GM23248 (cell line): ENCODE results near the gene TMEM39B. TPM values are rescaled to one million over a fixed set of nuclear protein-coding genes. Genes with fewer than 3 reads are reported as not detected.
"Not testable (repeated sequence)": the region's sequence is repeated elsewhere in the genome, so short reads cannot be mapped to it uniquely, and the experiment has no call there.

Source experiments
- DNase-seq: peaks from one replicate; pipeline ENCODE4 v3.0.0-alpha.2; 2015
- H2AFZ ChIP-seq: fragments of 200-600 bp; sonication (generic); 2 replicates; pipeline ENCODE4 v1.6.1; 2016; ENCODE audit warnings: antibody characterized with exemption
- H3F3A ChIP-seq: fragments of 200-600 bp; sonication (generic); 2 replicates; pipeline ENCODE4 v1.6.1; 2016; ENCODE audit warnings: mild to moderate bottlenecking, antibody characterized with exemption, mixed run types; ENCODE audit not compliant: insufficient read depth
- H3K27ac ChIP-seq: fragments of 200-600 bp; sonication (generic); 2 replicates; pipeline ENCODE4 v1.5.1; 2016; ENCODE audit warnings: mild to moderate bottlenecking
- H3K27me3 ChIP-seq: fragments of 200-600 bp; sonication (generic); replicated peaks from 2 replicates; pipeline ENCODE4 v1.6.1; 2016; ENCODE audit warnings: mild to moderate bottlenecking; ENCODE audit not compliant: insufficient read depth
- H3K36me3 ChIP-seq: fragments of 200-600 bp; sonication (generic); 2 replicates; pipeline ENCODE4 v1.6.1; 2016; ENCODE audit warnings: low read depth, mild to moderate bottlenecking
- H3K4me1 ChIP-seq: fragments of 200-600 bp; sonication (generic); 2 replicates; pipeline ENCODE4 v1.6.1; 2016; ENCODE audit warnings: mild to moderate bottlenecking; ENCODE audit not compliant: insufficient read depth
- H3K4me2 ChIP-seq: fragments of 200-600 bp; sonication (generic); one replicate; pipeline ENCODE4 v1.6.1; 2016; ENCODE audit warnings: mild to moderate bottlenecking; ENCODE audit not compliant: unreplicated experiment
- H3K4me3 ChIP-seq: fragments of 200-600 bp; sonication (generic); 2 replicates; pipeline ENCODE4 v1.5.1; 2016; ENCODE audit warnings: mild to moderate bottlenecking
- H3K79me2 ChIP-seq: fragments of 200-600 bp; sonication (generic); 2 replicates; pipeline ENCODE4 v1.6.1; 2016; ENCODE audit warnings: mild to moderate bottlenecking; ENCODE audit not compliant: insufficient read depth
- H3K9ac ChIP-seq: fragments of 200-600 bp; sonication (generic); 2 replicates; pipeline ENCODE4 v1.6.1; 2016; ENCODE audit warnings: mild to moderate bottlenecking
- H3K9me2 ChIP-seq: fragments of 200-600 bp; sonication (generic); 2 replicates; pipeline ENCODE4 v1.6.1; 2016; ENCODE audit warnings: mixed run types, mild to moderate bottlenecking, moderate library complexity; ENCODE audit not compliant: insufficient read depth
- H3K9me3 ChIP-seq: fragments of 200-600 bp; sonication (generic); one replicate; pipeline ENCODE4 v1.6.1; 2017; ENCODE audit warnings: low read depth
- H4K20me1 ChIP-seq: fragments of 200-600 bp; sonication (generic); 2 replicates; pipeline ENCODE4 v1.6.0; 2016; ENCODE audit not compliant: insufficient read depth
- EZH2 ChIP-seq: fragments of 200-600 bp; sonication (generic); IDR thresholded peaks from 2 replicates; pipeline ENCODE4 v1.6.1; 2018; ENCODE audit warnings: antibody characterized with exemption, mild to moderate bottlenecking; ENCODE audit not compliant: insufficient read depth, poor library complexity, severe bottlenecking
- EZH2phosphoT487 ChIP-seq: fragments of 200-600 bp; sonication (generic); IDR thresholded peaks from 2 replicates; pipeline ENCODE4 v1.6.1; 2018; ENCODE audit warnings: antibody characterized with exemption, moderate library complexity, mild to moderate bottlenecking, low read depth; ENCODE audit not compliant: insufficient read depth
- WGBS, 2 experiments: methylation state at CpG; one replicate each; pipeline ENCODE4 v1.1.6; 2015 to 2017; ENCODE audit warnings: low lambda C conversion rate in 2 of 2, low coverage in 1 of 2; ENCODE audit errors: missing lambda C conversion rate in 2 of 2; 5-methylcytosine and 5-hydroxymethylcytosine counted together
- in situ Hi-C: fragments of 300-500 bp; cut with MboI; formaldehyde crosslinking; loops from 2 replicates; pipeline ENCODE4 v1.15.0; 2020
- polyA plus RNA-seq: library from polyadenylated mRNA; unstranded; fragments of >200 nt; fragmentation: Nextera tagmentation; extraction: Ambion mirVana; gene quantifications from 2 replicates; pipeline ENCODE4 v1.2.1, GENCODE V29; 2016
- total RNA-seq: library from RNA; depleted of rRNA; stranded (reverse); fragments of >200 nt; shearing (Covaris generic); gene quantifications from 2 replicates; pipeline ENCODE4 v1.2.3, GENCODE V29; 2014

TMEM39B gene
- total and polyA plus RNA-seq, 2 experiments from 2014 or later: 5.7 to 21.4 TPM

GRCh38 chr1:32137111-32137510 is 64.4 kb downstream of the TMEM39B start:
- Histone ChIP-seq H4K20me1 (peaks cover under 1% of the 10 kb centered on the region; the same call in 1 of the 2 replicates), H3K4me1 (peaks cover 31% of the 10 kb centered on the region), H3K9me2 (no peaks in the 10 kb centered on the region), H3K9ac (no peak overlapping the region), H3K79me2 (peaks cover 96% of the 10 kb centered on the region), H3K27me3 (no peaks in the 10 kb centered on the region), H3K9me3 (no peaks in the 10 kb centered on the region), H2AFZ (no peak overlapping the region), H3K4me2 (no peak overlapping the region), H3K27ac (no peak overlapping the region), H3K36me3 (no peaks in the 10 kb centered on the region), H3K4me3 (no peak overlapping the region), H3F3A (peaks cover 31% of the 10 kb centered on the region)
- TF ChIP-seq EZH2phosphoT487: no peak
- TF ChIP-seq EZH2: no peak
- in situ Hi-C loops: no loop called here
- 90 to 92% methylated on average over 5 of the region's 5 CpGs for WGBS, 2 experiments
- DNase-seq: no peak

GRCh38 chr1:32138965-32139364 is 66.2 kb downstream of the TMEM39B start:
- H3K79me2 ChIP-seq: peaks cover 99% of the 10 kb centered on the region
- H3K27me3 ChIP-seq: no peaks in the 10 kb centered on the region
- H3K36me3 ChIP-seq: no peaks in the 10 kb centered on the region
- no peaks in the 10 kb centered on the region for H3K9me2 ChIP-seq
- H3K4me3 ChIP-seq: no peak overlapping the region
- TF ChIP-seq EZH2: no peak
- no peak for TF ChIP-seq EZH2phosphoT487
- H3K4me2 ChIP-seq: peak overlapping the region; percentile 17
- H3K27ac ChIP-seq: peak overlapping the region; percentile 27
- H3K9me3 ChIP-seq: no peaks in the 10 kb centered on the region
- peaks cover 39% of the 10 kb centered on the region for H3F3A ChIP-seq
- H2AFZ ChIP-seq: no peak overlapping the region
- DNase-seq: peak; percentile 54
- in situ Hi-C loops: no loop called here
- H3K4me1 ChIP-seq: peaks cover 33% of the 10 kb centered on the region
- no peak overlapping the region for H3K9ac ChIP-seq
- H4K20me1 ChIP-seq: peaks cover 4% of the 10 kb centered on the region; the same call in 1 of the 2 replicates
- WGBS, 2 experiments: 46 to 51% methylated on average over 5 of the region's 5 CpGs

GRCh38 chr1:32142446-32143301 is 69.9 kb downstream of the TMEM39B start:
- DNase-seq: peak; percentile 96
- peak overlapping the region; percentile 19; the same call in 1 of the 2 replicates for H3K4me3 ChIP-seq
- 8 to 9% methylated on average over 6 of the region's 6 CpGs for WGBS, 2 experiments
- peaks cover 99% of the 10 kb centered on the region for H3K79me2 ChIP-seq
- H3K9ac ChIP-seq: peak overlapping the region; percentile 70
- peak overlapping the region; percentile 88 for H3K27ac ChIP-seq
- H3K9me2 ChIP-seq: no peaks in the 10 kb centered on the region
- peaks cover 43% of the 10 kb centered on the region for H3F3A ChIP-seq
- peak overlapping the region; percentile 51 for H3K4me2 ChIP-seq
- H2AFZ ChIP-seq: no peak overlapping the region
- peaks cover 8% of the 10 kb centered on the region for H4K20me1 ChIP-seq
- in situ Hi-C loops: no loop called here
- H3K9me3 ChIP-seq: no peaks in the 10 kb centered on the region
- no peak for TF ChIP-seq EZH2phosphoT487
- no peak for TF ChIP-seq EZH2
- no peaks in the 10 kb centered on the region for H3K27me3 ChIP-seq
- no peaks in the 10 kb centered on the region for H3K36me3 ChIP-seq
- peaks cover 28% of the 10 kb centered on the region for H3K4me1 ChIP-seq

- H3K9me2 ChIP-seq, H3K4me3 ChIP-seq, H4K20me1 ChIP-seq, in situ Hi-C loops, H2AFZ ChIP-seq, H3K36me3 ChIP-seq, DNase-seq, H3K27me3 ChIP-seq, H3K9me3 ChIP-seq: not testable (repeated sequence)
- Histone ChIP-seq H3K4me1 (peaks cover 28% of the 10 kb centered on the region), H3K27ac (peak overlapping the region; percentile 88), H3K79me2 (peaks cover 99% of the 10 kb centered on the region), H3K4me2 (peak overlapping the region; percentile 51), H3F3A (peaks cover 43% of the 10 kb centered on the region), H3K9ac (peak overlapping the region; percentile 57)
- 19 to 22% methylated on average over 4 of the region's 4 CpGs for whole genome bisulfite sequencing, 2 experiments
Measured at GRCh38 chr1:32143302-32143695, 70.6 kb downstream of the TMEM39B start.
